CD4-positive, alpha-beta T cell treated with Interleukin-4 for 4 hours (primary cell): ENCODE data around the gene CDC42BPB.
"Not testable (repeated sequence)": the region's sequence is repeated elsewhere in the genome, so short reads cannot be mapped to it uniquely, and the experiment has no call there.

Experiments
- DNase-seq: peaks from one replicate; pipeline ENCODE4 v3.0.0-alpha.2; 2020

Gene CDC42BPB

DNA sequence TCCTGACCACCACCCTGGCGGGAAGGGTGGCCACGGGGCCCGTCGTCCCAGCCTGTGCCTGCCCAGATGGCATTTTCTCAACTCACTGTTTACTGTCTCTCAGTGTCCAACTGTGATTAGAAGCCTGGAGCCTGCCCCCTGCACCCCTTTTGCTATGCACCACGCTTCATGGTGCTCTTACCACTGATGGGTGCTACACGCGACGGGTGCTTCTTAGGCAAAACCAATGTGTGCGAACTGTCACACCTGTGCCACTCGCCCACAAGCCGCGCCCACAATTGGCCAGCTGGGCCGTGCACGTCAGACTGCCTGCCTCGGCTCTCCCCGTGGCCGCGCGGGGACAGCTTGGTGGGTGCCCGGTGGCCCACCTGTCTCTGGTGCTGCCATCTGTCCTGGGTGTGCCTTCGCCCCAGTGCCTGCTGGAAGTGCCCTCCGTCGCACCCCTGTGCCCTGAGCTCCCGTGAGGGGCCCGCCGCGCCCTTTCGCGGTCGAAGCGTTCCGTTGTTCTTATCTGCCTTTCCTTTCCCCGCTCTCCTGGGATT is 150.0 kb downstream of the CDC42BPB start:
- DNase-seq: no peak

DNA sequence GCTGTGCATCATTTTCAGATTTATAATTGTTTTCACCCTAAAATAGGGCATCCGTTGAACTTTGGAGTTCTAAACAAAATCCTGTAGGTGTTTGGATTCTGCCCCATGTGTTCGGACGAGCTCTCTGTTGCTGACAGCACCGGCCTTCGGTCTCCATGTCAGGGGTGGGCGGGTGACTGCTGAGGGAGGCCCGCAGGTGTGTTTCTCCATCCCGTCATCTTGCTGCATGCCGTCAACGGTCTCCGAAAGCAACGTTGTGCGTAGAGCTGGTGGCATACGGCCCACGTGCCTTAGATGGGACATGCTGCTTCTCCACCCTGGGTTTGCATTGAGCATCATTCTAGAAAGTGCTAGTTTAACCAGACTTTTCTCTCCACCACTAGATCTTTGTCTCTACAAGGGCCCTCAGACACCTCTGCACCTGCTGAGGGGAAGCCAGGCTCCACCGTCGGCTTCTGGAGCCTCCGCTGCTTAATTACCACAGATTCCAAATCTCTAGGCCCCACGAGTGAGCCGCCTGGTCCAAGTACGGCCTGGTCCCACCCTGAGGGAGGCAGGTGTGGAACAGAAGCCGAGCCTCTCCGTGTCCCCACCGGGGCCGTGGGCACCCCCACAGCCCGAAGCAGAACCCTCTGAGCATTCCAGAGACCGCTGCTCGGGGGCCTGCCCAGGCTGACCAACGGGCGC is 150.6 kb downstream of the CDC42BPB start:
- no peak for DNase-seq

DNA sequence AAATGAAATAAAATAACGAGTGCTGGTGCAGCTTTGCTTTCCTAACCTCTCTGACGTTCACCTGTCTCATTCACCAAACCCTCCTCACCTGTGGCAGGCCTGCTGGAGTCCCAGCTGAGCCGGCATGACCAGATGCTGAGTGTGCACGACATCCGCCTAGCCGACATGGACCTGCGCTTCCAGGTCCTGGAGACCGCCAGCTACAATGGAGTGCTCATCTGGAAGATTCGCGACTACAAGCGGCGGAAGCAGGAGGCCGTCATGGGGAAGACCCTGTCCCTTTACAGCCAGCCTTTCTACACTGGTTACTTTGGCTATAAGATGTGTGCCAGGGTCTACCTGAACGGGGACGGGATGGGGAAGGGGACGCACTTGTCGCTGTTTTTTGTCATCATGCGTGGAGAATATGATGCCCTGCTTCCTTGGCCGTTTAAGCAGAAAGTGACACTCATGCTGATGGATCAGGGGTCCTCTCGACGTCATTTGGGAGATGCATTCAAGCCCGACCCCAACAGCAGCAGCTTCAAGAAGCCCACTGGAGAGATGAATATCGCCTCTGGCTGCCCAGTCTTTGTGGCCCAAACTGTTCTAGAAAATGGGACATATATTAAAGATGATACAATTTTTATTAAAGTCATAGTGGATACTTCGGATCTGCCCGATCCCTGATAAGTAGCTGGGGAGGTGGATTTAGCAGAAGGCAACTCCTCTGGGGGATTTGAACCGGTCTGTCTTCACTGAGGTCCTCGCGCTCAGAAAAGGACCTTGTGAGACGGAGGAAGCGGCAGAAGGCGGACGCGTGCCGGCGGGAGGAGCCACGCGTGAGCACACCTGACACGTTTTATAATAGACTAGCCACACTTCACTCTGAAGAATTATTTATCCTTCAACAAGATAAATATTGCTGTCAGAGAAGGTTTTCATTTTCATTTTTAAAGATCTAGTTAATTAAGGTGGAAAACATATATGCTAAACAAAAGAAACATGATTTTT is 151.9 kb downstream of the CDC42BPB start:
- DNase-seq: no peak

DNA sequence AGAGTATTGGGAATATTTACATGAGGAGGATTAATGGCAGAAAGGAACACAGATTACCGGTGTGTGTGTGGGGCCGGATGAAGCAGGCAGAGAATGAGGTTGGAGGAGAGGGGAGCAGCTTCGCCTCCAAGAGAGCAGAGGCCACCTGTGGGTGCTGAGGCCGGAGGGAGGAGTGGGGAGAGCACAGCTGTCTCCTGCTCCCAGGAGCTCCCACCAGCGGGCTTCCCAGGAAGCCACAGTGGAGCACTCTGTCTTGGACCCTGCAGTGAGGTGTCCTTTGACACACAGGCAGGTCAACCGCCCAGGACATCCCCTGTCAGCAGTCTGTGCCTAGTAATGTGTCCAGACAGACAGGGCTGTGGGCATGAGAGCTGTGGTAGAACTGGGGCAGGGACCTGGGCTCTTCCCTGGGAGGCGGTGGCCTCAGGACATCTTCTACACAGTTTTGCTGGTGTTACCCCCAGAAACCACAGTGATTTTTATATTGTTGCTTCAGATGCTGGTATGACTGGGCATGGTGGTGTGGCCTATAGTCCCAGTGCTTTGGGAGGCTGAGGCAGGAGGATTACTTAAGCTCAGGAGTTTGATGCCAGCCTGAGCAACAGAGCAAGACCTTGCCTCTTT is 153.3 kb downstream of the CDC42BPB start:
- no peak for DNase-seq

DNA sequence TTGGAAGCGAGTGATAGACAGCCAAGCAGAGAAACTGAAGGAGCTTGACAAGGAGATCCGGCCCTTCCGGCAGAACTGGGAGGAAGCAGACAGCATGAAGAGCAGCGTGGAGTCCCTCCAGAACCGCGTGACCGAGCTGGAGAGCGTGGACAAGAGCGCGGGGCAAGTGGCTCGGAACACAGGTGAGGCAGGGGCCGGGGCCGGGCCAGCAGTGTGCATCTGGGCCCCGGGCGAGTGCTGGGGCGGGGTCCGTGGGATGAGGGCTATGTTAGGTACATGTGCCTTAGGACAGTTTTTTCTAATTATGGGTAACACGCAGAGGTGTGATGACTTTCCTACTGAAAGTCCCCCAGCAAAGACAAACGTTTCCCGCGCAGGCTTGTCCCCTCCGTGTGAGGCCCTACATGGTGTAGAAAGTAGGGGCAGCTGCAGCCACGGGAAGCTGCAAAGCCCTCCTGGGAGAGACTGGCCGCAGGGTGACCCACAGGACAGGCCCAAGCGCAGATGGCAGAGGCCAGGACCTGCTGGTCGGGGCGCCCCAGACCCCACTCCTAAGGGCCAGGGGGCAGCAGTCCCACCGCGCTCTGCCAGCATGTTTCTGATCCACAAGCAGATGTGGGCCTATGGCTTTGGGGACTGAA is 154.0 kb downstream of the CDC42BPB start:
- DNase-seq: no peak

DNA sequence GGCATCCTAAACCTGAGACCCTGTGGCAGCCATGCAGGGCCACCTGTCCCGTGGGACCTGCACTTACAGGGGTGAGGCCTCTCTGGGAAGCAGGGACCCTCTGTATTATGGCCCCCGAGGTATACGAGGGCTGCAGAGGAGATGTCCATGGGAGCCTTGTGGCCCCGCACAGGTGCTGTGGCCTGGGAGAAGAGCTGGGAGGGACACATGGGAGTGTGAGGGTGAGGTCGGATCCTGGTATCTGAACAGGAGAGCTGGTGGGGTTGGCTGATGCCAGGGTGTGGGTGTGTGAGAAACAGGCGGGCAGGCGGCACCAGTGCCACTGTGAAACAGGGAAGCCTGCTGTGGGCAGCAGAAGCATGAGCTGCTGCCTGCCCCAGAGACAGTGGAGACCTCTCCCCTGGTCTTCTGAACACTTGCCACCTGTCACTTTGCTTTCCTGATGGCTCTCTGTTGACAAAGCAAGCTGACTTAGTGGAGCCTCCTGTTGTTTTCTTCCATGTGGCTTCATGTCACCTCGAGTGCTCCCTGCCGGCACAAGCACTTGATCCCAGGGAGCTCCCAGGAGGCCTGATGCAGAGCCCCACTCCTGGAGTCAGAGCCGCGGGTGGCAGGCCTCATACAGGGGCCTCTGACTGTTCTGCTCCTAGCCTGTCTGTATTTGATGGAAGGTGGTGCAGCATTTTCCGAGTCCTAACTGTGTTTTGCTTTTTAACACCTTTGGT is 154.7 kb downstream of the CDC42BPB start:
- no peak for DNase-seq

DNA sequence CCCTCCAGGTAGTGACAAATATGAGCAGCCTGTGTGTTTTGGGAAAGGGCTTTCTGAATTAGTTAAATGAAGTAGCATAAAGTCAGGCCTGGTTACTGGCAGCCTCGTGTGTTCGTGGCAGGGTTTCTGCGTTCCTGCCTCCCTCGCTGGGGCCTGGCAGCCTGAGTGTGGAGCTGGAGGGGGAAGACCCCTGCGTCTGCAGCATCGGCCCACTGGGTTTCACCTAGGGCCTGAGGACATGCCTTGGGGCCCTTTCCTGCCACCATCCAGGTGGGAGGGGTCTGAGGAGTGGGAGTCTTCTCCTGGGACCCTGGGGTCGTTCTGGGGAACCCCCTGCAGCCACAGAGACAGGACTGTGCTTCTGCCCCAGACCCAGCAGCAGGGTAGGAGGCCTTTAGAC is 155.3 kb downstream of the CDC42BPB start:
- no peak for DNase-seq

DNA sequence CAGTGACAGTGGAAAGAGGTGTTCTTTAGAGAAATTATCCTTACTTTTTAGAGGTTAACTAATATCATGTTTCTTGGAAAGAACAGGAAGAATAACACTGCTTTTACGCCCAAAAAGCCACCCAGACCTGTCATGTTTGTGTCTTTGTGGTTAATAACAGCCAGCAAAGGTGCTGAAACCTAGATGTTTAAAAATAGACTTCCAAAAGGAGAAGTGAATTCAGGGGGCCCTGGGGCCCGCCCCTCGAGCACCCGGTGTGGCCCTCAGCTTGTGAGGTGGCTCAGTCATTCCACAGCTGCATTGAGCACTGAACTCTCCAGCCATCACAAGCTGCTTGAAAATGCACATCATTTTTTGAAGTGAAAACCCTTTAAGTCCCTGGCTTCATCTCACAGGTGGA is 155.7 kb downstream of the CDC42BPB start:
- DNase-seq: no peak

DNA sequence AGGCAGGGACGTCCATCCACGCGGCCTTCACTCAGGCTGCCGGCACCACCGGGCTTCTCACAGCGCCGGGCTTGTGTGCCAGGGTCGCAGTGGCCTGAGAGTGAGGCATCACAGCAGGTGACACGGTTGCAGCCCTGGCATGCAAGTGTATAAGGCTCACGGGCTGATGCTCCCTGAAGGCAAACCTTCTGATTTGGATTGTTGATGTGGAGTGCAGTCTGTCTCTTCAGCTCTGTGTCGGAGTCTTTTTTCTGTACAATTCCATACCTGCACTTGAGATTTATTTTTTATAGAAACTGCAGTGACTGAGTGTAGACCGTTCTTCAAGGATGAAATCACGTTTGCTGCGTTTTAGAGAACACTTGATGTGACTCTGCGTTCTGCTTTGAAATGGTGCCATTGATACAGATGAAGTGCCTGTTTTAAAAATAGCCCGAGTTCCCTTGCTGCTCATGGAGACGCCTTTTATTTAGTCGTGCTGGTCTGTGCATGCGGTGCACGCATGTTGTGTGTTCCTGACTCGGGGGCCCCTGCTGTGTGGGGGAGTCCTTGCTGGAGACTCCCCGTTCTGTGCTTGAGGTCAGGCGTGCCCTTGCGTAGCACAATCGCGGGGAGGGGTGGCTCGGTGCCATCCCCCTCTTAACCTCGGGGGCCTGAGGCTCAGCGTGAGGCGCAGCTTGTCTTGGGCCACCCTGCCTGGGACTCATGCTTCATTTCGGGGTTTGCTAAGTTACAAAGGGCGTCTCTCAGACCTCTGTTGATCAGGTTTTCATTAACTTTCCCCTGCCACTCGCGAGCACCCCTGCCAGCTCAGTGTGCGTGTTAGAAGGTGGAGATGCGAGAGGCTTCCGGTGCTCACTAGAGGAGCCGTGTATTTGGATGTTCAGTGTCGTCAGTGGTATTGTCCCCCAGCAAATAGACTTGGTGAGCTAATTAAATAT is 156.4 kb downstream of the CDC42BPB start:
- DNase-seq: peak; percentile 5

DNA sequence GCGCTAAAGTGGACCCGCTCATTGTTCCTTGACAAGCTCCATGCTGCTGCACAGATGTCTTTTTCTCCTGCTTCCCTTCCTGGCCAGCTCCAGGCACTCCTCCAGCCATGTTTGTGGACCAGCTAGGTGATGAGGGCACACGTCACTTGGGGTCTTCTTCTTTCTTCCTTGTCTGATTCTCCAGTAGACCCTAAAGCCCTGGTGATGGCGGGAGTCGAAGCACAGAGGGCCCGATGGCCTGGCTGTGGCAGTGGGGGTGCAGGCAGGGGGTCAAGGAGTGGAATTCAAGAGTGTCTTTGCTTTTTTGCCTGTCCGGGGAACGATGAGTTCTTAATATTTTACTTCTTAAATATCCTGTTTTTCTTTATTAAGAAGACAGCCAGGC is 157.8 kb downstream of the CDC42BPB start:
- DNase-seq: no peak

DNA sequence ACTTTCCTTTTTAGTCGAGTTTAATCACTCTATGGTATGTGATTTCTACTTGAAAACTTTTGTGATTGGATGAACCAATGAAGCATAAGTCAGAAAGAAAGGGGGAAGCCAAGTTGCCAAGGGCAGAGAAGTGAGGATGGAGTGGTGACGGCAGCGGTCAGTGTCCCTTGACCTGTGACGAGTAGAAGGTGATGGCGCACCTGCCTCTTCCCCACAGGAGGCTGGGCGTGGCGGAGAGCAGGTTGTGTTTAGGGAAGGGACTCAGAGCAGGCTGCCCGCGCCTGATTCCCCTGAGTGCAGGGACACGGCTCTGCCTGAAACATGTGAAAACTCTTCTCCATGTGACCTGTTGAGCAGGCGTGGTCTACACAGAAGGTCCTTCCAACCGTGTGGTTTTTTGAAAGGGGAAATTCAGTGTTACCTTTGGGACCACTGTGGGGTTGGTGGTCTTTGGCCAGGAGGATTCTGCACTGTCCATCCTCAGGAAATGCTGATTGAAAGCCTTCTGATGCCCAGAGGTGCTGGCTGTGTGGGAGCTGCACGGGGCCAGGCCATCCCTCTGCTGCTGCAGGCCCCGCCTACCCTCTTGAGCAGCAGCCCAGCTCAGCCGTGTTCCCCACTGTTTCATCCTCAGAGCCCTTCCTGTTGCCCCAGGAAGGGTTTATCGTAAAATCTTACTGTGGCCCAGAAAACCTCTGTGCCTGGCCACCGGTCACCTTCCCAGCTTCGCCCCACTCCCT is 158.4 kb downstream of the CDC42BPB start:
- DNase-seq: no peak

DNA sequence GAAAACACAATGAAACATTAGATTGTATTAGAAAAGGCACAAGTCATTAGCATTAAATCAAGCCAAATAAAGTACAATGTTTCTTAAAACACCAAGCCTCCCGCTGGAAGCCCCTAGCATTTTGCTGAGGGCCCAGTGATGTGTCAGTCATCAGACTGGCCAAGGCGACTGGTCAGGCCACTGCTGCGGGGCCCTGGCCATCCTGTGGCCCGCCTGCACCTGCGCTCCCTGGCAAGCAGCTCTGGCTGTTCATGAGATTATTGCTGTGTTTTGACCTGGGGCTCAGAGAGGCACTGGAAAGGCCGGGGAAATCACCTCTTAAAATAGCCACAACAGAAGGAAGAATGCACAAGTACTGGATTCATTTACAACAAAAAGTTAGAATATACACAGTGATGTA is 159.1 kb downstream of the CDC42BPB start:
- DNase-seq: no peak

DNA sequence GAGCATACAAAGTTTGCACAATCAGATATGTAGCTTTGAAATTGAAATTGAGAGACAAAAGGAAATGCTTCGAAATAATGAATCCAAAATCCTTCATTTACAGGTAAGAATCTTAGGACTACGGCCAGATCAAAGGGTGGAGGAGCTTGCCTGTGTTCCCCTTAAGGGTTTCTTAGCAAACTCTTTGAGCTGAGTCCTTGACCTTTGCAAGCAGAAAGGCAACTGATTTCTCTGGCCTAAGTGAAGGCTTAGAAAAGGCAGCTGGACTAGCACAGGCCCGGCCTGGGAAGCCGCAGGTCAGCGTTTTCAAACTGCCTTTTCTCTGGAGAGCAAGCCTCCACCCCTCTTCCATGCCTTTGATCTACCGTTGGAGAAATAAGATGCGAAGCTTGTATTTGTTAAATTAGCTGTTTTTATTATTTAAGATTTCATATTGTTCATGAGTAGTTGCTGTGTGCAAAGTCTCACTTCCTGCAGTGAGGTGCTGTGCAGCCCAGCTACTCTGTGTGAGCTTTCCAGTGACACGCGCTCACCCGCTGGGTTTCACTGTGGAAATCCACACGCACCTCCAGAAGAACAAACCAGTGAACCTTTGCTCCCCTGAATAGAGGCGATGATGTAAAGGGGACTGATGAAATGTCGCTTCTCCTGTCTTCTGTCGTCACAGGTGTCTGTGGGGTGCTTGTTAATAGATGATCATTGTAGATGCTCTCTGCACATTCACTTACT is 159.9 kb downstream of the CDC42BPB start:
- no peak for DNase-seq

DNA sequence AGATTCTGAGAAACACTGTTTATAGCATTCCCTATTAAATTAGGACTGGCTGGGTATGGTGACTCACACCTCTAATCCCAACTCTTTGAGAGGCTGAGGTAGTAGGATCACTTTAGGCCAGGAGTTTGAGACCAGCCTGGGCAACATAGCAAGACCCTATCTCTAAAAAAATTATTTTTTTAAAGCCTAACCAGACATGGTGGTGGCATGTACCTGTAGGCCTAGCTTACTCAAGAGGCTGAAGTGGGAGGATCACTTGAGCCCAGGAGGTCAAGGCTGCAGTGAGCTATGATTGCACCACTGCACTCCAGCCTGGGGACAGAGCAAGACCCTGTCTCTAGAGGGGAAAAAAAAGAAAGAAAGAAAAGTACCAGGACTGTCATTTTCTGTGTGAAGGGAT is 160.6 kb downstream of the CDC42BPB start:
- not testable (repeated sequence) for DNase-seq

DNA sequence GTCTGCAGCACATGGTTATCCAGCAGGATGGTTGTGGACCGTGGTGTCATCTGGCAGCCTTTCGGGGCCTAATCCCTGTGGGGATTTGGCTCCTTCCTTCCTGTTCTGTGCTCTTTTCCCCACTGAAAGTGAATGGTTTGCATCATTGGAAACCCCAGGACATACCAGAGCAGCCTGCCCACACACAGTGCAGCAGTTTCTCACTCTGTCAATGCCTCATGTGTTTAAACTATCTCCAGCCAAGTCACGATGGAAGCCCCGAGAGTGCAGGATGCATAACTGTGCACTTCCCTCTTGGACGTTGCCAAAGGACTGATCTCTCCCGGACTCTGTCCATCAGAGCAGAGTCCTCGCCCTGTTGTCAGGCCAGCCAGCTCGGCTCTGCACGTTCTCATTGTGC is 163.9 kb downstream of the CDC42BPB start:
- DNase-seq: no peak

DNA sequence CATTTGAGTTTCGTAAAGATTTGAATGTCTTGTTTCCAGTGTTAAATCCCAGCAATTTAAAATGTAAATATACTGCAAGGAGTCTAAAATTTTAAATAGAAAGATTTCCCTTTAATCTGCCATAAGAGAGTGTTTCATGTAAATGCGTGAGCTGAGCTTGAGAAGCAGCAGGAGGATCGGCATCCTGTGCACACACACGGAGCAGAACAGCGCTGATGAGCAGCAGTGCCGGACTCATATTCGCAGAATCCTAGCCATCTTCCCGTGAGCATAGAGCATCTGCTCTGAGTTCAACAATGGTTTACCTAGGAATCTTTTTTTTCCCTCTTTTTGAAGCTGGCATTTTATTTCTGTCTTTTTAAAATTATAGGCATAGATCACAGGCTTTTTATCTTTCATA is 164.7 kb downstream of the CDC42BPB start:
- no peak for DNase-seq

DNA sequence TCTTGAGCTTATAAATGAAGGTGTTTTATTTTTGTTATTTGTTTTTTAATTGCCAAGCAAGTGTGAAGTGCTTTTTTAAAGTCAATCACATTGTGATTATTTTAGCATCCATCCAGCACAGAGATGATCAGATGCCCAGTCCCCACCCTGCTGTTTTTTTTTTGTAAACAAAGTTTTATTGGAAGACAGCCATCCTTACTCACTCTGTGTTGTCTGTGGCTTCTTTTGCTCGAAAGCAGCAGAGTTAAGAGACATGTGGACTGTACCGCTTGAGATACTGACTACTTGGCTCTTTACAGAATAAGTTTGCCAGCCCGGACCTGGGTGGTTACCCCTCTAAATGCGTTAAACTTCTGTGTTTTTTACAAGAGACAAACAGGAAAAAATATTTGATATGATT is 165.8 kb downstream of the CDC42BPB start:
- no peak for DNase-seq

DNA sequence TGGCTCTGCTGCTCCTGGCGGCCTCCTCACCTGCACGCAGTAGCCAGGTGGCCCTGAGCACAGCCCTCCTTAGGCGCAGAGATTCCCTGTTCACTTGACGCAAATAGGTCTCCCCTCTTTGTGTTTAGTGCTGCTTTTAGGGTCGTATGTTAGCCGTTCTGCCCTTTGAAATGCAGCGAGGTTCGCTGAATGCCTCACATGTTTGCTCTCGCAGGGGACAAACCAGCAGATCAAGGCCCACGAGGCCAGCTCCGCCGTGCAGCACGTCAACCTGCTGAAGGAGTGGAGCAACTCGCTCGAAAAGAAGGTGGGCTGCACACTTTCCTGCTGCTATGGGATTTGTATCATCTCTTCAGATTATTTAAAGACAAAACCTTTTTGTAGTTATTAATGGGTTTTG is 166.2 kb downstream of the CDC42BPB start:
- no peak for DNase-seq

DNA sequence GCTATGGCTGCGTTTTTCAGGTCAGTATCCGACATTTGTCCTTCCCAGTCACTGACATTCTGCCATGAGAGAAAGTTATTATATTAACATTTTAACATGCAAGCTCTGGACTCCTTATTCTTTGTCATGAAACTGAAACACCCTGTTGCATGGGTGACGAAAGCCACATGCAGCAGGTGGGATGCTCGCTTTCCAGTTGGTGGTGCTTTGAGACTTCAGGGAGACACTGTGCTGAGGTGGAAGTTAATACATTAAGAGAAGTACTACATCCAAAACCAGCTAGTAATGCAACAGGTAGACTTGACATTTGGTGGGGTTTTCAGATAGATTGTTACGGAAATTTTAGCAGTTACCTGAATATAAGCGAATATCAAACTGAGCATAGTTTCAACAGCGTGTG is 167.7 kb downstream of the CDC42BPB start:
- DNase-seq: no peak

DNA sequence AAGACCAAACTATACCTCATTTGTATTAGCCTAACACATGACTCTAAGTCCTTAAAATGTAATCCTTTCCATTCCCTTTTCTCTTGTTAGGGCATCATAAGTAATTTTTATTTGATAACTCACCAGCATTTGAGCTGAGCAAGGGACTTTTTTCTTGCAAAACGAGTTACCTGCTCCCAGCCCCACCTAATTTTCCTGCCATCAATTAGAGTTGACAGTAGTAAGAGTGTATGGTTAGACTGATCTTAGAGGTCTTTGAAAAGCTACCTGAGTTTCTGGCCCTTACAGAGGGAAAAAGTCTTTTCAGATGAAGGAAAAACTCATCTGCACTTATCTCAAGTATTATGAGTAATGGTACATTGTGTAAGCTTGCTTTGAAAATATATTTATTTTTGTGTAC is 168.6 kb downstream of the CDC42BPB start:
- DNase-seq: no peak
